GM19099 (cell line): ENCODE data around the gene SUPT3H.

Experiments used
- POLR2A ChIP-seq: IDR thresholded peaks from 3 replicates; pipeline ENCODE4 v1.6.1; 2011; ENCODE audit warnings: low read depth; ENCODE audit not compliant: insufficient read length; ENCODE audit errors: extremely low read depth

Gene SUPT3H

DNA sequence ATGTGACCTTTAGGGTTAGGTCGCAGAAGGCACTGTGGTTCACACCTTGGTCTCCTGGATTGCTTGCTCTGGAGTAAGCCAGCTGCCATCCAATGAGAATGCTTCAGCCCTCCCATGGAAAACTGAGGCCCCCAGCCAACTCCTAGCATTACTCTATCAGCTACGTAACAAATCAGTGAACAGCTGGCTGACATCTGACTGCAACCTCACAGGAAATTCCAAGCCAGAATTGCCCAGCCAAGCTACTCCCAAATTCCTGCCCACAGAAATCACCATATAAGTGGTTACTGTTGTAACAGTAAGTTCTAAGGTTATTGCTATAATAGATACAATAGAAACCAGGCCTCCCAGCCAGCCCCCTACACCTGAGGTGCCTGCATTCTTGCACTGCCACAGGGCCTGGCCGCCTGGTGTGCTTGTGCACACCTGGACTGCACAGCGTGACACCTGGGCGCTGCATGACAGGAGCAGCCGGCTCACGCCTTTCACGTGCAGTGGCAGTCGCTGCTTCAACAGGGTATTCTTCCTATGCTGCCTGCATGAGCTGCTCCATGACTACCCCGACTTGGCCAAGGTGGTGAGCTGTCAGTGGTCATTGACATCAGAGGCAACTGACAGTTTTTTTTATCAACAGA lies 479.3 kb downstream of the SUPT3H start:
- no peak for TF ChIP-seq POLR2A

DNA sequence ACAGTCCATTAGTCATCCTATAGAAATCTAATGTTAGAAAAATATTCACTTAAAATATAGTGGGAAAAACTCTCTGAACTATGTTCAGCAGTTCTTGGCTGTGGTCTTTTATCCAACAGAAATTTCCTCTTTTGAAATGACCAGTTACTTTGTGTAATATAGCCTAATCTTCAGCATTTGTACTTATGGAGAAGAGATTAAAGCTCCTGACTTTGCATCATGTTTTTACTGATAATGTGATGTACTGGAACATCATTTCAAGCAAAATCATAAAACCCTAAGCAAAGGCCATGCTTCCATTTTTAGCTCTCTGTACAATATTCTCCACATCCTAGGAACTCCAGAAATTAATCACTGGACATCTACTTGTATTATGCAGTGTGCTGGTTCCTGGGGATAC lies 480.4 kb downstream of the SUPT3H start:
- TF ChIP-seq POLR2A, result no peak

- no peak for TF ChIP-seq POLR2A
These were observed 481.0 kb downstream of the SUPT3H start for GRCh38 chr6:44896701-44897100.

DNA sequence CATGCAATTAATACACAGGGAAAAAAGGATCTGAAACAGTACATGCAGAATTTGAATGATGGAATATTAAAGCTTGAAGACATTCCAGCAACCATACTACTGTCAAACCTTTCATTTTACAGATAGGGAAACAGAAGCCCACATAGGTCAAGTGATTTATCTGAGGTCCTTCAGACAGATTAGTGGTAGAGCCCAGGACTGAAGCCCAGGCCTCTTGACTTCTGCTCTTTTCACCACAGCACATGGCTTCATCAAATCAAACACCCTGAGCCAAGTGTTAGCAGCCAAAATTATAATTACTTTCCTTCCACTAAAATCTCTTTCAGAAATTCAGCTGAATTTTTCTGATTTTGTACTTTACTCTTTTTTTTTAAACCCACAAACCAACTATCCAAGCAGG lies 485.2 kb downstream of the SUPT3H start:
- TF ChIP-seq POLR2A, result no peak

GRCh38 chr6:44869321-44869897 lies 508.3 kb downstream of the SUPT3H start:
- no peak for TF ChIP-seq POLR2A

DNA sequence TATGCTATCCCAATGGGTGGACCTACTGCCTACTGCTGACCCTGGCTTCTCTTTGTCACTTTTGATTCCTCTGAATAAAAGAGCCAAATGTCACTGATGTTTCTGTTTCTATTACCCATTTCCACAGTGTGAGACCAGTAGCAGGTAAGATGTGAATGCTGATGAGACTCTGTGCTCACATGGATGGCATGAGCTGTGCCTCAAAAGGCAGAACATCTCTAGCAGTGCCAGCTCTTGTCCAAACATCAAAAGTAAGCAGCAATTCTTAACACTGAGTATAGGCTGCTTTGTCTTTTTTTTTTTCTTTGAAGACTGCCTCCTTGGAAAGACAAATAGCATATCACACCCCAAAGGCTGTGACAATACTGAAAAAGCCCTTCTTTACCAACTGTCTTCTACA lies 508.8 kb downstream of the SUPT3H start:
- no peak for TF ChIP-seq POLR2A

GRCh38 chr6:44868335-44868668 lies 509.4 kb downstream of the SUPT3H start:
- TF ChIP-seq POLR2A, result no peak

DNA sequence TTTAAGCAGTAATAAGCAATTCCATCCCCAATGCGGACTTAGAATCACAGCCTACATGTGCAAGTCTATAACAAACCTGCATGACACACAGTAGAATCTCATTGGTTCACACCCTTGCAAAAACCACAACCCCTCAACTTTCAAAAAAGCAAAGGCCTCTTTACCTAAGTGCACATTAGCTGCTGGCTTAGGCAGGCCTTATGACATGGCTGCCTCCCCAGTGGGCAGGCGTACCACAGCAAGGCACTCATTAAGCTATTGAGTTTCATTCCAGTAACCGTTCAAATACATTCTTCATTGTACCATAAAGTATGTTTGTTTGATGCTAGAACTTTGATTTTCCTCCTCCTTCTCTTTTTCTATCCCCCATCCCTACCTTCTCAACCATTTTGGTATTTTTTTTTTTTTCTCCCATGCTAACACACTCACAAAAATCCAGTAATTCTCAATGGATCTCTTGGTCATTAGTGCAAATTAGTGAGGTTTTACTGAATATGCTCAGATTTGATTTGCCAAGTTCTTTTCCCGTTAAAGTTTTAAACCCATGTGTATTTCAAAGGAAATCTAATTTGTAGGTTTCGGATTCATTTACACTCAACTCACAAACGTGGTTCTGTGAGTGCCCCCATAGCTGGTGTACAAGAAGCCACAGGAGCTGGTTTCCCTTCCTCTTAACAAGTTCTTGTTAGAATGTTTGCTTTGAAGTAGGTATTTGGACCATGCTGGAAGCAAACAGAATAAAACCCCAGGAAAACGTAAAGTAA lies 510.0 kb downstream of the SUPT3H start:
- no peak for TF ChIP-seq POLR2A

- TF ChIP-seq POLR2A, result no peak
These were observed 517.8 kb downstream of the SUPT3H start for GRCh38 chr6:44859901-44860410.

DNA sequence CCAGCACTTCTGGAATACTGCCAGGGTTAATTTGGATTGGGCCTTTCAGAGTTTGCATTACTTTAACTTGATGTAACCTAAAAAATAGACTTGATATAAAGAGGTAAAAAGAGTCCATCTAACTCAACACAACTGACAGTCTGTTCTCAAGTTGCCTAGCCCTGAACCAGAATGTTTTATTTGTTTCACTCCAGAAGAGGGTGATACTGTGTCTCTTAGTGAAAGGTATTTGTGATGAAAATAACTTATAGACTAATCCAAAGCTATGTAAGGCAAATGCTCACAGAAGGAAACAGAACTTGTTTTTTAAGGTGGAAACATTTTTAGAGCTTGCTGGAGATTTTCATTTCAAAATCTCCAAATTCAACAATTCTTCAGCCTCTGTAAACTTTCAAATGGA lies 518.7 kb downstream of the SUPT3H start:
- no peak for TF ChIP-seq POLR2A

DNA sequence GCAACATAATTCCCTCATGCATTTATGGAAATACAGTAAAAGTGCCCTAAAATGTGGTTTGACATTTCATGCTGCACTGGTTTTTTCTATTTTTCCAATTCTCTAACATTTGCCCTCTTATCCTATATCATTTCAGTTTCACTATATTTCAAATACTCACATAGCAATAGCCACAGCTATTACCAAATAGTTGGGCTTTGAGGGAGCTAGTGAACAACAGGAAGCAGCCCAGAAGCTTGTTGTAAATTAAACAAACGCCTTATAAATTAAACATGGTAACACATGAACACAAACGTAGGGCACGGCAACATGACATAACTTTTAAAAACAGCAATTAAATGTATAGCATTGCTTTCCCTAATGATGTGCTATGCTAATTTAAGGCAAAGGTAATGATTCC lies 521.3 kb downstream of the SUPT3H start:
- TF ChIP-seq POLR2A, result no peak

DNA sequence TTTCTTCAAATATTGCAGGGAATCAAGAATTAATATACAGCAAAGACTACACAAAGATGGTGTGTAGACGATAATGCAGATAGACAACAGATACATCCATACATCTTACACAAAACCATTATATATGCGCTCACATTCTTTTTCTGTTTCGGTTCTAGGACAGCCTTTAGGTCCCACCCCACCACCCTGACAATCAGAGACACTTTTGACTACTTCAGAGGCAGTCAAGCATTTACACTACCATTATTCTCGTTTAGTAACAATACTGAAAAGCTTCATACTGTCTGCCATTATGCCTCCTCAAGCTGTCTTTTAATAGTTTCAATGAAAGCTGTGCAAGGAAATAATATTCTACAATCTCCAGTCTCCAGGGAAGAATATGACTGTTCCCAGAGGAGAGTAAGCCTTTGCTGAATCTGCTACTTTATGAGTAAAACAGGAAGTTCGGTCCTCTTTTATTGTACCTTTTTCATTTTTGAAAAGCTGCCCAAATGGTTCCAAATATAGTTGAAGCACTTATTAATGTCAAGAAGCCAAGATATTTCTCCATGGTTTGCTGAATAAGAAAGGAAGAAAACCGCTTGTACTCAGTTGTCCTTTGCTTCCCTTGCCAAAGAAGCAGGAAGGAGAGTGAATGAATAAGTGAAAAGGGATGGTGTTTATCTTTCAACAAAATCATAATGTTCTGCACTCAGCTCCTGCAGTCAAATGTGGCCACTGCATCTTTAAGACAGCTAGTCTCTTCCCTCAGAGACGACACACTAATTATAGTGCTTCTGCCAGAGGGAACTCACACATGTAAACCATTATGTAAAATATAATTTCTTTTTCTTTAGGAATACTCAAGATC lies 521.9 kb downstream of the SUPT3H start:
- TF ChIP-seq POLR2A, result no peak

GRCh38 chr6:44854712-44855443 lies 522.9 kb downstream of the SUPT3H start:
- no peak for TF ChIP-seq POLR2A

- TF ChIP-seq POLR2A, result no peak
These were observed 526.6 kb downstream of the SUPT3H start for GRCh38 chr6:44851176-44851575.
